ENCODE results near the gene IQSEC3. TPM values are rescaled to one million over a fixed set of nuclear protein-coding genes. Genes with fewer than 3 reads are reported as not detected.

IQSEC3 gene
- total and polyA plus RNA-seq, 10 of the 15 experiments (the other 5 are each of a cell fraction or from before 2014, with no cell fraction given), result not detected

- TF ChIP-seq, protein P1, sequence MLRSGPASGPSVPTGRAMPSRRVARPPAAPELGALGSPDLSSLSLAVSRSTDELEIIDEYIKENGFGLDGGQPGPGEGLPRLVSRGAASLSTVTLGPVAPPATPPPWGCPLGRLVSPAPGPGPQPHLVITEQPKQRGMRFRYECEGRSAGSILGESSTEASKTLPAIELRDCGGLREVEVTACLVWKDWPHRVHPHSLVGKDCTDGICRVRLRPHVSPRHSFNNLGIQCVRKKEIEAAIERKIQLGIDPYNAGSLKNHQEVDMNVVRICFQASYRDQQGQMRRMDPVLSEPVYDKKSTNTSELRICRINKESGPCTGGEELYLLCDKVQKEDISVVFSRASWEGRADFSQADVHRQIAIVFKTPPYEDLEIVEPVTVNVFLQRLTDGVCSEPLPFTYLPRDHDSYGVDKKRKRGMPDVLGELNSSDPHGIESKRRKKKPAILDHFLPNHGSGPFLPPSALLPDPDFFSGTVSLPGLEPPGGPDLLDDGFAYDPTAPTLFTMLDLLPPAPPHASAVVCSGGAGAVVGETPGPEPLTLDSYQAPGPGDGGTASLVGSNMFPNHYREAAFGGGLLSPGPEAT (IDR thresholded peaks at IDR 0.05; ENCODE audit: low read depth), result no peak
- TF ChIP-seq HDAC2 (IDR thresholded peaks at IDR 0.05), result no peak
- no peak for TF ChIP-seq RCOR1 (conservative IDR thresholded peaks at IDR 0.05; ENCODE audit: low read depth, low read length)
- TF ChIP-seq YY1 (IDR thresholded peaks at IDR 0.05; ENCODE audit: low read depth, low read length), result no peak
- TF ChIP-seq, protein P2, sequence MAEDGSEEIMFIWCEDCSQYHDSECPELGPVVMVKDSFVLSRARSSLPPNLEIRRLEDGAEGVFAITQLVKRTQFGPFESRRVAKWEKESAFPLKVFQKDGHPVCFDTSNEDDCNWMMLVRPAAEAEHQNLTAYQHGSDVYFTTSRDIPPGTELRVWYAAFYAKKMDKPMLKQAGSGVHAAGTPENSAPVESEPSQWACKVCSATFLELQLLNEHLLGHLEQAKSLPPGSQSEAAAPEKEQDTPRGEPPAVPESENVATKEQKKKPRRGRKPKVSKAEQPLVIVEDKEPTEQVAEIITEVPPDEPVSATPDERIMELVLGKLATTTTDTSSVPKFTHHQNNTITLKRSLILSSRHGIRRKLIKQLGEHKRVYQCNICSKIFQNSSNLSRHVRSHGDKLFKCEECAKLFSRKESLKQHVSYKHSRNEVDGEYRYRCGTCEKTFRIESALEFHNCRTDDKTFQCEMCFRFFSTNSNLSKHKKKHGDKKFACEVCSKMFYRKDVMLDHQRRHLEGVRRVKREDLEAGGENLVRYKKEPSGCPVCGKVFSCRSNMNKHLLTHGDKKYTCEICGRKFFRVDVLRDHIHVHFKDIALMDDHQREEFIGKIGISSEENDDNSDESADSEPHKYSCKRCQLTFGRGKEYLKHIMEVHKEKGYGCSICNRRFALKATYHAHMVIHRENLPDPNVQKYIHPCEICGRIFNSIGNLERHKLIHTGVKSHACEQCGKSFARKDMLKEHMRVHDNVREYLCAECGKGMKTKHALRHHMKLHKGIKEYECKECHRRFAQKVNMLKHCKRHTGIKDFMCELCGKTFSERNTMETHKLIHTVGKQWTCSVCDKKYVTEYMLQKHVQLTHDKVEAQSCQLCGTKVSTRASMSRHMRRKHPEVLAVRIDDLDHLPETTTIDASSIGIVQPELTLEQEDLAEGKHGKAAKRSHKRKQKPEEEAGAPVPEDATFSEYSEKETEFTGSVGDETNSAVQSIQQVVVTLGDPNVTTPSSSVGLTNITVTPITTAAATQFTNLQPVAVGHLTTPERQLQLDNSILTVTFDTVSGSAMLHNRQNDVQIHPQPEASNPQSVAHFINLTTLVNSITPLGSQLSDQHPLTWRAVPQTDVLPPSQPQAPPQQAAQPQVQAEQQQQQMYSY (CRISPR knock-in tag; IDR thresholded peaks at IDR 0.05), result no peak
- TF ChIP-seq NRF1 (conservative IDR thresholded peaks at IDR 0.05; ENCODE audit: low read depth, low read length), result no peak
- TF ChIP-seq, protein P3, sequence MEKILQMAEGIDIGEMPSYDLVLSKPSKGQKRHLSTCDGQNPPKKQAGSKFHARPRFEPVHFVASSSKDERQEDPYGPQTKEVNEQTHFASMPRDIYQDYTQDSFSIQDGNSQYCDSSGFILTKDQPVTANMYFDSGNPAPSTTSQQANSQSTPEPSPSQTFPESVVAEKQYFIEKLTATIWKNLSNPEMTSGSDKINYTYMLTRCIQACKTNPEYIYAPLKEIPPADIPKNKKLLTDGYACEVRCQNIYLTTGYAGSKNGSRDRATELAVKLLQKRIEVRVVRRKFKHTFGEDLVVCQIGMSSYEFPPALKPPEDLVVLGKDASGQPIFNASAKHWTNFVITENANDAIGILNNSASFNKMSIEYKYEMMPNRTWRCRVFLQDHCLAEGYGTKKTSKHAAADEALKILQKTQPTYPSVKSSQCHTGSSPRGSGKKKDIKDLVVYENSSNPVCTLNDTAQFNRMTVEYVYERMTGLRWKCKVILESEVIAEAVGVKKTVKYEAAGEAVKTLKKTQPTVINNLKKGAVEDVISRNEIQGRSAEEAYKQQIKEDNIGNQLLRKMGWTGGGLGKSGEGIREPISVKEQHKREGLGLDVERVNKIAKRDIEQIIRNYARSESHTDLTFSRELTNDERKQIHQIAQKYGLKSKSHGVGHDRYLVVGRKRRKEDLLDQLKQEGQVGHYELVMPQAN (conservative IDR thresholded peaks at IDR 0.05), result no peak
- TF ChIP-seq NBN (IDR thresholded peaks at IDR 0.05), result no peak
- TF ChIP-seq SRF (IDR thresholded peaks at IDR 0.05; ENCODE audit: low read depth in 2 of 2, low read length in 2 of 2), result no peak
- TF ChIP-seq ZBTB40 (IDR thresholded peaks at IDR 0.05; ENCODE audit: borderline replicate concordance), result no peak
- TF ChIP-seq TCF7 (IDR thresholded peaks at IDR 0.05; ENCODE audit: borderline replicate concordance), result no peak
- H3K9ac ChIP-seq (ENCODE audit: control insufficient read depth, insufficient read depth, low read length), result no peak overlapping the region
- FAIRE-seq, result no peak
- no peaks in the 10 kb centered on the region for H4K20me1 ChIP-seq (ENCODE audit: control insufficient read depth, insufficient read depth)
- H3K4me3 ChIP-seq, result no peak overlapping the region
- no peak overlapping the region for H3K27ac ChIP-seq (ENCODE audit: control insufficient read depth, insufficient read depth)
- H3K79me2 ChIP-seq (ENCODE audit: control insufficient read depth, insufficient read depth, low read length), result no peaks in the 10 kb centered on the region
- intact Hi-C loops (cut with micrococcal nuclease; ENCODE audit: unreplicated experiment), result no loop called here
- no peaks in the 10 kb centered on the region for H3K4me1 ChIP-seq (ENCODE audit: control insufficient read depth, insufficient read depth, low read length)
- no peak overlapping the region for H3K4me2 ChIP-seq (ENCODE audit: control insufficient read depth, insufficient read depth)
- no peaks in the 10 kb centered on the region for H3K36me3 ChIP-seq (ENCODE audit: control insufficient read depth in 2 of 2, insufficient read depth in 2 of 2, low read length in 1 of 2)
- POLR2A ChIA-PET, result no interaction called here
- ATAC-seq, result no peak
- CTCF ChIA-PET, result interaction anchor here (0.5 to 1.7 kb wide), 2 partner anchors 43 to 85 kb away, joined by 3 to 5 read pairs; no protein-coding TSS in a partner anchor
- H3K9me3 ChIP-seq (replicated peaks; ENCODE audit: control insufficient read depth, insufficient read depth, low read length), result no peaks in the 10 kb centered on the region
- no peak overlapping the region for H2AFZ ChIP-seq (ENCODE audit: control insufficient read depth, low read depth, low read length)
- BruUV-seq (replicated peaks), result no TSS peak
- peaks cover 0 to 2% of the 10 kb centered on the region in 2 experiments; a peak in 2 of 4 replicates for H3K27me3 ChIP-seq (replicated peaks in 1 of 2; ENCODE audit: control insufficient read depth in 2 of 2, insufficient read depth in 2 of 2, low read length in 1 of 2)
- RAD21 ChIA-PET (ENCODE audit: unreplicated experiment), result no interaction called here
- 67% methylated on average over 8 of the region's 8 CpGs for WGBS (ENCODE audit: insufficient coverage, insufficient replicate concordance, low lambda C conversion rate, missing lambda C conversion rate)
- DNase-seq (ENCODE audit: low read depth, low spot score), result no peak
- in situ Hi-C loops (cut with MboI), result no loop called here
- SMC1A ChIA-PET (ENCODE audit: uncharacterized antibody, unreplicated experiment), result no interaction called here
These were observed 124.3 kb downstream of the IQSEC3 start for GRCh38 chr12:190881-191280.
